Thoracic aorta (tissue), 2 donors: Measurements from ENCODE around the gene PBXIP1. TPM values are rescaled to one million over a fixed set of nuclear protein-coding genes. Genes with fewer than 3 reads are reported as not detected.
A peak's percentile ranks its signal among the peaks of the same experiment; 100 is the strongest.

Source experiments
- ATAC-seq: fragments of 150-250 bp; one replicate; pipeline ENCODE4 v1.8.0; 2017; ENCODE audit warnings: low read depth; ENCODE audit not compliant: insufficient number of reproducible peaks, low FRiP score
- DNase-seq: peaks from one replicate; pipeline ENCODE4 v3.0.0-alpha.2; 2020; ENCODE audit warnings: low spot score
- H3K27ac ChIP-seq, 2 donors: fragments of 200-600 bp; sonication (generic); 1 replicate in 1 of 2; 2 replicates in 1 of 2; pipeline ENCODE4 v1.5.1; 2016; ENCODE audit warnings: mild to moderate bottlenecking in 2 of 2, moderate library complexity in 2 of 2
- H3K27me3 ChIP-seq: fragments of 200-600 bp; sonication (generic); replicated peaks from 2 replicates; pipeline ENCODE4 v1.6.0; 2016; ENCODE audit warnings: mild to moderate bottlenecking; ENCODE audit not compliant: insufficient read depth
- H3K36me3 ChIP-seq: fragments of 200-600 bp; sonication (generic); one replicate; pipeline ENCODE4 v1.5.1; 2016
- H3K4me1 ChIP-seq, 2 donors: fragments of 200-600 bp; sonication (generic); 1 replicate in 1 of 2; 2 replicates in 1 of 2; pipeline versions ENCODE4 v1.5.1 to v1.6.0; 2016; ENCODE audit warnings: low read depth in 2 of 2, mild to moderate bottlenecking in 1 of 2; ENCODE audit not compliant: control insufficient read depth in 1 of 2
- H3K4me3 ChIP-seq: fragments of 200-600 bp; sonication (generic); 2 replicates; pipeline ENCODE4 v1.5.1; 2016; ENCODE audit warnings: mild to moderate bottlenecking
- H3K9me3 ChIP-seq: fragments of 200-600 bp; sonication (generic); 2 replicates; pipeline ENCODE4 v1.5.1; 2016
- CTCF ChIP-seq: fragments of 200-600 bp; sonication (generic); IDR thresholded peaks from one replicate; pipeline ENCODE4 v1.5.1; 2019; ENCODE audit warnings: antibody characterized with exemption
- total RNA-seq, 2 donors: library from RNA; depleted of rRNA; stranded (reverse); fragments of >200 nt; gene quantifications; one replicate each; pipeline versions ENCODE4 v1.1.0 to v1.2.3, GENCODE V29; 2016

PBXIP1 gene
- total RNA-seq, 2 donors from 2014 or later = 185 to 227 TPM

GRCh38 chr1:154971341-154971998 is 15.6 kb upstream of the PBXIP1 start:
- H3K27me3 ChIP-seq = no peaks in the 10 kb centered on the region
- no peaks in the 10 kb centered on the region for H3K9me3 ChIP-seq
- peaks cover 11% of the 10 kb centered on the region for H3K36me3 ChIP-seq
- ATAC-seq = no peak
- TF ChIP-seq CTCF = no peak
- H3K4me1 ChIP-seq = peaks cover 36 to 57% of the 10 kb centered on the region in 2 donors
- H3K4me3 ChIP-seq = peak overlapping the region; percentile 83
- H3K27ac ChIP-seq = peak overlapping the region; percentile 98 to 99
- peak; percentile 29 for DNase-seq

DNA sequence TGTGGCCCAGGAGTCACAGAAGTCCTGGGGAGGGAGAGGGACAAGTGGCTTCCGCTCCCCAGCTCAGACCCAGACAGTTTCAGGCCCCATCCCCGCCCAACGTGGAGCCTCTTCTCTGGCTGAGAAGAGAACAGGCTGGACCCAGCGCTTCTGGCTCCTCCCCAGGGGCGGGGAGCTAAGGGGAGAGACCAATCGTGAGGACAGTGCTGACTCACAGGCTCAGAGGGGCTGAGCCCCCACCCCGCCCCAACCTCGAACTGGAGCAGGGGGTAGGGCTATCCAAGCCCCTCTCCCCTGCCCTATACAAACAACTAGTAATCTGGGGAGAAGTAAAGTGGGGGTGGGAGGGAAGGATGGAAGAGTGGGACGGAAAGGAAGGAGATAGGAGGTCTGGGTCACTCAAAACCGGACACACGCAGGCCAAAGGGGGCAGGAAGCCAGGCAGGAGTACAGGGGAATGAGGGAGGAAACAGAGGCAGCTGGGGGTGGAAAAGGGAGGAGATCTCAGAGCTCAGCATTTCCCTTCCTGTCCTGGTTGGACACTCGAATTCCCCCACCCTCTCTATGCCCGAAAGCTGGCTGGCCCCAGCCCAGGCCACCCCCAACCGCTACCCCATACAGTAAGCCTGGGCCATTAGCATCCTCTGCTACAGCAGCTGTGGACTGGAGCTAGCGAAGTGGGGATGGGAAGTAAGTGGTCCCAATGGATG is 14.9 kb upstream of the PBXIP1 start, which contains the start of gene SHC1:
TSS of gene SHC1 (minus strand) at position 117 of the 710 bp plus-strand sequence. CDS start 221 bp downstream, outside the sequence.
- peak; percentile 16 for ATAC-seq
- Histone ChIP-seq H3K4me3 (peak within 1 kb of the TSS; percentile 83), H3K27ac (peak within 1 kb of the TSS; percentile 98 to 99), H3K36me3 (peaks cover 17% of the 10 kb centered on the region), H3K9me3 (no peaks in the 10 kb centered on the region), H3K4me1 (peaks cover 33 to 51% of the 10 kb centered on the region in 2 donors), H3K27me3 (no peaks in the 10 kb centered on the region)
- peak; percentile 77 for DNase-seq
- no peak for TF ChIP-seq CTCF

- ATAC-seq (no peak), DNase-seq (no peak)
- no peaks in the 10 kb centered on the region for H3K9me3 ChIP-seq
- H3K4me1 ChIP-seq = peaks cover 33 to 51% of the 10 kb centered on the region in 2 donors
- H3K4me3 ChIP-seq = peak overlapping the region; percentile 83
- H3K27me3 ChIP-seq = no peaks in the 10 kb centered on the region
- peak overlapping the region; percentile 98 to 99 for H3K27ac ChIP-seq
- peaks cover 23% of the 10 kb centered on the region for H3K36me3 ChIP-seq
- no peak for TF ChIP-seq CTCF
Observed at GRCh38 chr1:154969860-154970452, 14.1 kb upstream of the PBXIP1 start.

DNA sequence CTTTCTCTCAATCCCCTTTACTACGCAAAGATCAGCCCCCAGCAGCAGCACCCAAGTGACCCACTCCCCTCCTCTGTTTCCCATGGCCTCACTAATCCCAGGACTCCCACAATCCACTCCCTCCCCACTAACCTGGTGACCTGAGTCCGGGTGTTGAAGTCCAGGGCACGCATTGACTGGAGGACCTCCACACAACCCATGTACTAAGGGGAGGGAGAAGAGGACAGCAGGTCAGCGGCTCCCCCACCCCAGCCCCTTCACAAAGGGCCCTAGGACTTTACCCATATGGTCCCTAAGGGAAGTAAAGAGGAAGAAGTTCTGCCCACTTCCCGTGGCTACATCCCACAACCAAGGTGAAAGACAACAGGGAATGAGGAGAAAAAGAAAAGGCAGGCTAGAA is 13.3 kb upstream of the PBXIP1 start:
- H3K4me1 ChIP-seq = peaks cover 33 to 51% of the 10 kb centered on the region in 2 donors
- no peak for ATAC-seq
- H3K36me3 ChIP-seq = peaks cover 28% of the 10 kb centered on the region
- peak overlapping the region; percentile 83 for H3K4me3 ChIP-seq
- no peak for DNase-seq
- H3K27ac ChIP-seq = peak overlapping the region; percentile 98 to 99
- H3K9me3 ChIP-seq = no peaks in the 10 kb centered on the region
- no peak for TF ChIP-seq CTCF
- H3K27me3 ChIP-seq = no peaks in the 10 kb centered on the region

GRCh38 chr1:154968731-154969130 is 12.8 kb upstream of the PBXIP1 start:
- no peak for TF ChIP-seq CTCF
- Histone ChIP-seq H3K36me3 (peaks cover 33% of the 10 kb centered on the region), H3K27me3 (no peaks in the 10 kb centered on the region), H3K4me3 (no peak overlapping the region), H3K27ac (peak overlapping the region; percentile 98 to 99), H3K4me1 (peaks cover 33 to 51% of the 10 kb centered on the region in 2 donors), H3K9me3 (no peaks in the 10 kb centered on the region)
- no peak for DNase-seq
- ATAC-seq = no peak
